Adrenal gland (tissue), 12 donors: ENCODE data around the gene CCNE1. TPM values are rescaled to one million over a fixed set of nuclear protein-coding genes. Genes with fewer than 3 reads are reported as not detected.

ENCODE experiments used
- DNase-seq, 7 donors: peaks; one replicate each; pipeline ENCODE4 v3.0.0-alpha.2; 2019 to 2020
- H3K27ac ChIP-seq, 5 donors: fragments of 200-600 bp; sonication (generic) in 4 of 5; 1 replicate in 3 of 5; 2 replicates in 2 of 5; pipeline versions ENCODE4 v1.5.1 to v1.8.0; 2016 to 2020; ENCODE audit warnings: mild to moderate bottlenecking in 1 of 5
- H3K27me3 ChIP-seq: fragments of 200-600 bp; 2 replicates; pipeline ENCODE4 v1.8.0; 2021
- H3K36me3 ChIP-seq, 2 donors: fragments of 200-600 bp; replicated peaks in 1 of 2; 1 replicate in 1 of 2; 2 replicates in 1 of 2; pipeline versions ENCODE4 v1.5.1 to v1.8.0; 2018 to 2022
- H3K4me1 ChIP-seq, 2 donors: fragments of 200-600 bp; replicated peaks in 1 of 2; 1 replicate in 1 of 2; 2 replicates in 1 of 2; pipeline versions ENCODE4 v1.5.1 to v1.8.0; 2018 to 2021
- H3K4me3 ChIP-seq, 4 donors: fragments of 200-600 bp; sonication (generic) in 3 of 4; one replicate each; pipeline ENCODE4 v1.5.1; 2016 to 2018
- H3K9me3 ChIP-seq, 3 donors: fragments of 200-600 bp; sonication (generic) in 1 of 3; replicated peaks in 1 of 3; 1 replicate in 2 of 3; 2 replicates in 1 of 3; pipeline versions ENCODE4 v1.5.1 to v1.8.0; 2016 to 2021
- CTCF ChIP-seq, 6 experiments: fragments of 450-650 bp in 4 of 6; fragments of 200-600 bp in 2 of 6; sonication (generic) in 1 of 6; IDR thresholded peaks; 1 replicate in 5 of 6; 2 replicates in 1 of 6; pipeline versions ENCODE4 v1.5.1 to v1.8.0; 2016 to 2021; ENCODE audit warnings: antibody characterized with exemption in 6 of 6, mild to moderate bottlenecking in 2 of 6, moderate library complexity in 1 of 6
- POLR2A ChIP-seq, 2 donors: fragments of 450-650 bp; IDR thresholded peaks; one replicate each; pipeline ENCODE4 v1.6.1; 2017; ENCODE audit warnings: antibody characterized with exemption in 2 of 2, mild to moderate bottlenecking in 2 of 2, moderate library complexity in 1 of 2
- WGBS, 4 donors: extraction: QIAGEN DNeasy Blood & Tissue Kit in 2 of 4; methylation state at CpG; one replicate each; pipeline versions ENCODE4 v1.1.5 to v1.1.7; 2013 to 2017; 5-methylcytosine and 5-hydroxymethylcytosine counted together
- intact Hi-C, 2 donors: fragments of 100-400 bp; cut with DNase I; formaldehyde crosslinking; loops; one replicate each; pipeline versions ENCODE4 v1.14.1 to v1.15.0; 2022 to 2023
- polyA plus RNA-seq, 3 donors: library from polyadenylated mRNA; stranded (reverse); fragments of 200-250 nt in 2 of 3; fragments of 350-450 nt in 1 of 3; fragmentation: Illumina TruSeq in 1 of 3; extraction: RNeasy Lipid Tissue Mini Kit (QIAGEN cat#74804) in 1 of 3; gene quantifications; one replicate each; pipeline ENCODE4 v1.2.3, GENCODE V29; 2013 to 2014
- total RNA-seq, 9 donors: library from RNA; depleted of rRNA in 4 of 9; stranded (reverse); fragments of >200 nt in 4 of 9; fragments of 120-200 nt in 1 of 9; fragmentation: NEBNext Ultra II Directional in 1 of 9; extraction: Animal tissue kit (Norgen Biotek cat#: 25700) in 1 of 9; gene quantifications; one replicate each; pipeline versions ENCODE4 v1.1.0 to v1.2.4, GENCODE V29; 2013 to 2023
- donor health status: healthy with polysubstance abuse.
- donor health status: Bipolar disorder and iron deficiency.
- donor health status: DM: yes; HTN: yes; CAD: no.
- donor health status: DM: no; HTN: no; CAD: no.
- donor health status: DM: no; HTN: no; CAD: no.
- donor health status: DM: yes; HTN: yes; CAD: no.

The CCNE1 gene
- total and polyA plus RNA-seq, 12 donors, result 3.0 to 67.7 (median 7.9) TPM

- no peak overlapping the region for H3K4me3 ChIP-seq
- no peak overlapping the region for H3K27ac ChIP-seq
- DNase-seq, result no peak
- intact Hi-C loops, result loop anchor here in 1 of 2 donors (5.0 kb wide), 1 partner anchor 106 kb away; no protein-coding TSS in a partner anchor
- WGBS, 4 donors, result 67 to 82% (median 71%) methylated on average over 3 of the region's 3 CpGs
- H3K27me3 ChIP-seq, result no peaks in the 10 kb centered on the region
- H3K36me3 ChIP-seq, result no peaks in the 10 kb centered on the region
- no peaks in the 10 kb centered on the region for H3K9me3 ChIP-seq
- no peak for TF ChIP-seq POLR2A (IDR thresholded peaks at IDR 0.05)
- no peak for TF ChIP-seq CTCF (IDR thresholded peaks at IDR 0.05)
- H3K4me1 ChIP-seq, result no peaks in the 10 kb centered on the region
These were observed 45.7 kb upstream of the CCNE1 start for GRCh38 chr19:29766100-29766499.

GRCh38 chr19:29767039-29767735 lies 44.6 kb upstream of the CCNE1 start:
- WGBS, 4 donors, result 72 to 84% (median 79%) methylated on average over 8 of the region's 8 CpGs
- Histone ChIP-seq H3K27ac (no peak overlapping the region), H3K4me3 (no peak overlapping the region), H3K36me3 (no peaks in the 10 kb centered on the region), H3K9me3 (no peaks in the 10 kb centered on the region), H3K27me3 (no peaks in the 10 kb centered on the region), H3K4me1 (no peaks in the 10 kb centered on the region)
- TF ChIP-seq POLR2A (IDR thresholded peaks at IDR 0.05), result no peak
- TF ChIP-seq CTCF (IDR thresholded peaks at IDR 0.05), result no peak
- DNase-seq, result no peak
- intact Hi-C loops, result loop anchor here in 1 of 2 donors (5.0 kb wide), 1 partner anchor 105 kb away; no protein-coding TSS in a partner anchor

- no peak overlapping the region for H3K27ac ChIP-seq
- H3K4me3 ChIP-seq, result no peak overlapping the region
- DNase-seq, result no peak
- H3K4me1 ChIP-seq, result no peaks in the 10 kb centered on the region
- H3K36me3 ChIP-seq, result no peaks in the 10 kb centered on the region
- no peaks in the 10 kb centered on the region for H3K27me3 ChIP-seq
- intact Hi-C loops, result loop anchor here in 1 of 2 donors (5.0 kb wide), 1 partner anchor 104 kb away; no protein-coding TSS in a partner anchor
- TF ChIP-seq POLR2A (IDR thresholded peaks at IDR 0.05) (no peak), CTCF (IDR thresholded peaks at IDR 0.05) (no peak)
- no peaks in the 10 kb centered on the region for H3K9me3 ChIP-seq
- WGBS, 4 donors, result 66 to 82% (median 78%) methylated on average over 5 to 10 of the region's 10 CpGs
These were observed 43.6 kb upstream of the CCNE1 start for GRCh38 chr19:29768166-29768565.

- no peak overlapping the region for H3K4me3 ChIP-seq
- intact Hi-C loops, result loop anchor here in 1 of 2 donors (5.0 kb wide), 1 partner anchor 102 kb away; no protein-coding TSS in a partner anchor
- WGBS, 4 donors, result 88 to 100% (median 95%) methylated on average over 3 to 8 of the region's 8 CpGs
These were observed 41.8 kb upstream of the CCNE1 start for GRCh38 chr19:29769997-29770396.

More at GRCh38 chr19:29769997-29770396, 41.8 kb upstream of the CCNE1 start:
- H3K27me3 ChIP-seq, result no peaks in the 10 kb centered on the region
- no peak for DNase-seq
- H3K9me3 ChIP-seq, result no peaks in the 10 kb centered on the region
- H3K36me3 ChIP-seq, result no peaks in the 10 kb centered on the region
- TF ChIP-seq CTCF (IDR thresholded peaks at IDR 0.05) (no peak), POLR2A (IDR thresholded peaks at IDR 0.05) (no peak)
- no peak overlapping the region for H3K27ac ChIP-seq
- no peaks in the 10 kb centered on the region for H3K4me1 ChIP-seq
